Brain microvascular endothelial cell (primary cell): Measurements from ENCODE around the gene AFTPH.

Experiments used
- DNase-seq: peaks from one replicate; pipeline ENCODE4 v3.0.0-alpha.2; 2020
- H3K27ac ChIP-seq: fragments of 250-450 bp; sonication (Bioruptor Pico); 2 replicates; pipeline ENCODE4 v1.5.1; 2020; ENCODE audit warnings: mild to moderate bottlenecking, moderate library complexity
- H3K27me3 ChIP-seq: fragments of 250-450 bp; sonication (Bioruptor Pico); replicated peaks from 2 replicates; pipeline ENCODE4 v1.5.1; 2020; ENCODE audit warnings: mild to moderate bottlenecking
- H3K36me3 ChIP-seq: fragments of 250-450 bp; sonication (Bioruptor Pico); replicated peaks from 2 replicates; pipeline ENCODE4 v1.5.1; 2020; ENCODE audit warnings: mild to moderate bottlenecking
- H3K4me3 ChIP-seq: 2 replicates; pipeline ENCODE4 v1.5.1; 2011; ENCODE audit warnings: low read depth, mild to moderate bottlenecking, control low read depth, low read length, moderate library complexity
- CTCF ChIP-seq: IDR thresholded peaks from 2 replicates; pipeline ENCODE4 v1.5.1; 2011; ENCODE audit warnings: low read depth, mild to moderate bottlenecking, moderate library complexity, low read length, control low read depth, inconsistent platforms; ENCODE audit errors: missing control alignments
- in situ Hi-C: cut with HindIII; loops from 2 replicates; pipeline ENCODE4 v1.10.0; 2017; ENCODE audit warnings: low sequenced_read_pairs, low pct_ligation_motif_present

AFTPH gene

GRCh38 chr2:64610316-64610855, 86.3 kb downstream of the AFTPH start:
- in situ Hi-C loops = no loop called here
- H3K4me3 ChIP-seq = no peak overlapping the region
- no peaks in the 10 kb centered on the region for H3K36me3 ChIP-seq
- H3K27me3 ChIP-seq = peaks cover 10% of the 10 kb centered on the region
- no peak overlapping the region for H3K27ac ChIP-seq
- TF ChIP-seq CTCF = no peak
- DNase-seq = no peak

DNA sequence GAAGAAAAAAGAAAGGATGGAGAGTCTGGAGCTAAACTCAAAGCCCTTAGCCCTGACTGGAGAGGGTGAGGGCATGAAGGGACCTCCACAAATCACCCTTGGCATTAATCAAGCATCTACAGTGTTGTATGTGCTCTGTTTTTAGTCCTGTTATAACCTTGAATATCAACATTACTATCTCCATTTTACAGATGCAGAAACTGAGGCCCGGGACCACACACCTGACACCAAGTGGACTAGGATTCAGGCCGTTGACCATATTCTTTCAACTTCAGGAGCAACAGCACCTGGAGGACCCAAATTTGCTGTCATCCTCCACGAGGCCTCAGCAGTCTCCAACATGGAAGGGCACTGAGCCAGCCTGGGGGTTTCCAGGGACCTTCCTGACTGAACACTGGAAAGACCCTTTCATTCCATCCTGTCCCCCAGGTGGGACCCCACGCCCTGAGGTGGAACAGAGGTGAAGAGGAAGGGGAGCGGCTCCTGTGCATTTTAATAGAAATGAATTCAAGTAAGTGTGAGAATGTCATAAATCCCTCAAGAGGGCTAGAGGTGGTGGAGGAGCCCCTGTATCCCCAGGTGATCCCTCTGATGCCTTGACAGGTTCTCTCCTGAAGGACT, 88.6 kb downstream of the AFTPH start:
- DNase-seq = no peak
- H3K27ac ChIP-seq = no peak overlapping the region
- H3K4me3 ChIP-seq = no peak overlapping the region
- H3K36me3 ChIP-seq = no peaks in the 10 kb centered on the region
- TF ChIP-seq CTCF = no peak
- H3K27me3 ChIP-seq = peaks cover 10% of the 10 kb centered on the region
- in situ Hi-C loops = no loop called here

- no peak overlapping the region for H3K27ac ChIP-seq
- in situ Hi-C loops = no loop called here
- no peak overlapping the region for H3K4me3 ChIP-seq
- no peak for TF ChIP-seq CTCF
- H3K36me3 ChIP-seq = no peaks in the 10 kb centered on the region
- H3K27me3 ChIP-seq = peaks cover 10% of the 10 kb centered on the region
- DNase-seq = no peak
Observed at GRCh38 chr2:64613276-64613675, 89.1 kb downstream of the AFTPH start.

GRCh38 chr2:64615192-64615763, 91.2 kb downstream of the AFTPH start:
- Histone ChIP-seq H3K27me3 (peaks cover 10% of the 10 kb centered on the region), H3K4me3 (no peak overlapping the region), H3K27ac (no peak overlapping the region), H3K36me3 (no peaks in the 10 kb centered on the region)
- no peak for TF ChIP-seq CTCF
- no peak for DNase-seq
- in situ Hi-C loops = no loop called here

DNA sequence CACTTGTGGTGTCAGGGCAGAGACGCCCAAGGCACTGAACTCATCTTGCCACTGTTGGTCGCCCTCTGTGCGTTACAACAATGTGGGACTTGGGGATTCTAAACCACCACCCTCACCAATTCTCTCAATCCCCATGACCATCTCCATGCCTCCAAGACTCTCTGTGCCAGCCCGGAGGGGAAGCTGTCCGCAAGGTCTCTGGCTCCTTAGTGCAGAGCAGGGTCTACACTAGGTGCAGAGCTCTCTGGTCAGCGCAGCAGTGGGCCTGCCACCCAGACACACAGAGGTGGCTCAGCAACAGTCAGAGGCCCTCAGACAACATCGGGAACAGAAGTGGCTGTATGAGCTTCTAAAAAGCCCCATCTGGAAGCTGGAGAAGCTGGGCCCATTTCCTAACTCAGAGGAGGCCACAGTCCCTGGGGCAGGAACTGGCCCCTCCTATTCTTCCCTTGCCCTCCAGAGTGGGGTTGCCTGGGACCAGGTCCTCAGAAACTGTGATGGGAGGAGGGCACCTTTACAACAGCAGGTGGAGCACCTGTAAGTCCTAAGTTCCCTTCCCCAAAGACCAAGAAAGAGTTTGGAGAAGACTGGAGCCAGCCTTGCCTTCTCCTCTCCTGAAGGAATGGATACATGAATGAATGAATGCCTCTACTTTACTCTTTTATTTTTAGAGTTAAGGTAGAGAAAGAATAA, 91.9 kb downstream of the AFTPH start:
- DNase-seq = no peak
- no peak overlapping the region for H3K27ac ChIP-seq
- H3K4me3 ChIP-seq = no peak overlapping the region
- no peak for TF ChIP-seq CTCF
- H3K36me3 ChIP-seq = no peaks in the 10 kb centered on the region
- peaks cover 10% of the 10 kb centered on the region for H3K27me3 ChIP-seq
- in situ Hi-C loops = no loop called here
